GM18499 (cell line): Measurements from ENCODE around the gene C14orf180.

ENCODE experiments used
- ATAC-seq: cut with Tn5 transposase; IDR thresholded peaks from one replicate; pipeline ENCODE4 v1.9.1; 2021; ENCODE audit warnings: moderate number of reproducible peaks; ENCODE audit not compliant: insufficient read depth, unreplicated experiment

Gene C14orf180

DNA sequence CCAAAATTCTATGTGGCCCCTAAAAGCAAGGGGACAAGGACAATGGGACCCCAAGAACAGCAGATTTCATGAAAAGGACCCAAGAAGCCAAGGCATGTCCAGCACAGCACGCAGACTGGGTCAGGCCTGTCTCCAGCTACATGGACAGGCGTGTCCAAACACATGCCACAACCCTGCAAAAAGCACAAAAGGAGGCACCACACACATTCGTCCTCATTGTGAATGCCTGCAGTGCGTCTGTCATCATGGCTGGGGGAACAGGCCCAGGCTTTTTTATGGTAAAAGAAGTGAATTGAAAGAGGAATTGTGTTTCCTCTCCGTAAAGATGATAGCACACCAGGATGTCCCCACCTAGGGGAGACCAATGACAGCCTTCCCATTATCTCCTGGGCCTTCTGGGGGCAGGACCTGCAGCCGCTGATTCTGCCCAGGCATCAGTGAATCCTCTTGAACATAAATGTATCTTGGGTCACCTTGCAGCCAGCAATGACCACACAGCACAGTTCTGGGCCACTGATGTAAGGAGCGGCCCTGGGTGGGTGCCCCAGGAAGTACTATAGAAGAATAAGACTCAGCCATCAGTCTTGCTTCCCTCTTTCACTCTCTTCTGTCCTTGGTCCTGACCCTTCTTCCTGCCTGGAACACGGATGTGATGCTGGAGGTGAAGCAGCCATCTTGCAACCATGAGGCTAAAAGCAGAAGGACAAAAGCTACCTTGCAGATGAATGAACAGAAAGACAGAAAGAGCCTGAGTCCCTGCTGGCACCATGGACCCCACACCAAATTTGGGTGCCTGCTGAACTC lies 29.8 kb upstream of the C14orf180 start:
- ATAC-seq = no peak

GRCh38 chr14:104550340-104550860 lies 29.2 kb upstream of the C14orf180 start:
- no peak for ATAC-seq

- ATAC-seq = no peak
Observed at GRCh38 chr14:104550861-104551728, 28.5 kb upstream of the C14orf180 start.

DNA sequence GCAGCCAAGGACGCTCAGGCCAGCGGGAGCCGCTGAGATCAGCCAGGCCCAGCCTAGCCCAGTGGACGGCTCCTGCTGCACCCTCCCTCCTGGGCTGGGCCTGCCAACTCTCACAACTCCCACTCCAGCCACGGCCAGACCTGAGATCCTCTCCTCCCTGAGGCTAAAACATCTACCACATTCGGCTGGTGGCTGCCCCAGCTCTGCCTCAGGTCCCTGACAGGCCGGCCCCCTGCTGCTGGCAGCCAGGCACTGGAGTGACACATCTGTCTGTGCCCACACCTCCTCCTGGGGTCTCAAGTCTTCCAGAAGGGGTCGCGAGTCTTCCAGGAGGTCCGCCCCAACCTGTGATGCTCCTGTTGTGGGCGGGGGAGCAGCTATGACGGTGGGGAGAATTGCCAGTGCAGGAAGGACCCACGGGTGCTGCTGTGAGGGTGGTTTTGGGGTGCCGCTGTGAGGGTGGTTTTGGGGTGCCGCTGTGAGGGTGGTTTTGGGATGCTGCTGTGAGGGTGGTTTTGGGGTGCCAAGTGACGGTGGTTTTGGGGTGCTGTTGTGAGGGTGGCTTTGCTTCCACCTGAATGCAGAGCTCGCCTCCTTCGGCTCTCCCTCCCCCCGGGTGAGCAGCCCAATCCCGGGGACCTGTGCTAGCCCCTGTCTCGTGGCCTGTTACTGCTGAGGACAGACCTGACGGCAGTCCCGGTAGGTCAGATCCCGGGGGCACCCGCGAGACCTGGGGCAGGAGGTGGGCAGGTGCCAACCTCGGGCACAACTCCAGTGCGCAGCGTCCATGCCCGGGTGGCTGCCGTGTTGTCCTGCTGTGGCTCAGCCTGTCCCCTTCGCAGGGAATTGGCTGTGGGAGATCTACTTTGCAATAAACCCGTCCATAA lies 27.5 kb upstream of the C14orf180 start:
- no peak for ATAC-seq

- no peak for ATAC-seq
Observed at GRCh38 chr14:104552738-104553125, 26.8 kb upstream of the C14orf180 start.

- ATAC-seq = no peak
Observed at GRCh38 chr14:104553166-104554087, 26.1 kb upstream of the C14orf180 start.

DNA sequence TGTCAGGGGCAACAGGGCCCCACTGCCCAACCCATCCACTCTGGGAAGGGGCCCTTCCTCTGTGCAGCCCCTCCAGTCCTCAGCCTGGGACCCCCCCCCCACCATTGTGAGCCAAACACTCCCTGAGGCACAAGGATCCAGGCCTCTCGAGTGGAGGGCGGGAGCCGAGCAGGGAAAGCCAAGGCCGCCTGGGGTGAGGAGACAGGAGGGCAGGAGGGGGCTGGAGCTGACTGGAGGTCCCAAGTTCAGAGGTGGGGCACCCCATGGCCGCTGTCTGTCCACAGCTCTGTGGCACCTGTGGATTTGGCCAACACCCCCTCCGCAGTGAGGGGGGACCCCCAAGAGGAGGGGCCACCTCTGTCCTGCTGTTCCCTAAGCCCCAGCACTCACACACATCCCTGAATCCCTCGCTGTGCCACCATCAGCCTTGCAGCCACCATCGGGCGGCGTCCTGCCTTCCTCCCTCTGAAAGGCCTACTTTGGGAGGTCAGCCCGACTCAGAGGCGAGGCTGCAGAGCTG lies 25.4 kb upstream of the C14orf180 start:
- no peak for ATAC-seq

GRCh38 chr14:104554608-104555429 lies 24.7 kb upstream of the C14orf180 start:
- ATAC-seq = no peak

DNA sequence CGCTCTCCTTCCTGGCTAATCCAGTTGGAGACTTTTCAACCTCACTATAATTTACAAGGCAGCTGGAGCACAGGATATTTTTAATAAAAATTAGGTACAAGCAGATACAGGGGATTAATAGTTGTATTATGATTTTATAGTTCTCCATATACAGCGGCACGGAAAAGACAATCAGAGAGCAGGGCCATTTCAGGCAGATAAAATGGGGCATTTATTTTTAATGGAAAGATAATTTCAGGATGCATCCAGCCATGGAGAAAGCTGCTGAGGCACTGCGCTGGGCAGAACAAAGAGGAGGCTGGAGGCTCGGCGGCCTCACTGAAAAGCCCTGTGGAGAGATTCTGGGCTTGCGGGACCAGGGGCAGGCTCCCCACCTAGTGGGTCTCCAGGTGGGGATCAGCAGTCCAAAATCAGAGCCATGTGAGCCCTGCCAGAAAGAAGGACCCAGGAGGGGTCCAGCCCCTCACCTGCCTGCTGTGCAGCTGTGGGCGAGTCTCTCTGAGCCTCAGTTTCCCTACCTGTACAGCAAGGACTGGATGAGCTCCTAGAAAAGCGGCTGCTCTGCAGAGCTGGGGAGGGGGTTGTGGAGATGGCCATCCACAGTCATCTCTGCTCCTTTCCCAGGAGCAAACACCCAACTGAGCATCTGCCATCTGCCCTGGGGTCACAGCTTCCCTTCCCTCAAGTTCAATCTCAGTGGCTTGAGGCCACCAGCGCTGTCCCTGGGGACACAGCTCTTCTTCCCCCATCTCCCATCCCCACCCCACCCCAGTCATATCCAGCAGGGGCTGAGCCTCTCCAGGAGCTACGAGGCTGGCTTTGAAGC lies 23.9 kb upstream of the C14orf180 start:
- no peak for ATAC-seq

DNA sequence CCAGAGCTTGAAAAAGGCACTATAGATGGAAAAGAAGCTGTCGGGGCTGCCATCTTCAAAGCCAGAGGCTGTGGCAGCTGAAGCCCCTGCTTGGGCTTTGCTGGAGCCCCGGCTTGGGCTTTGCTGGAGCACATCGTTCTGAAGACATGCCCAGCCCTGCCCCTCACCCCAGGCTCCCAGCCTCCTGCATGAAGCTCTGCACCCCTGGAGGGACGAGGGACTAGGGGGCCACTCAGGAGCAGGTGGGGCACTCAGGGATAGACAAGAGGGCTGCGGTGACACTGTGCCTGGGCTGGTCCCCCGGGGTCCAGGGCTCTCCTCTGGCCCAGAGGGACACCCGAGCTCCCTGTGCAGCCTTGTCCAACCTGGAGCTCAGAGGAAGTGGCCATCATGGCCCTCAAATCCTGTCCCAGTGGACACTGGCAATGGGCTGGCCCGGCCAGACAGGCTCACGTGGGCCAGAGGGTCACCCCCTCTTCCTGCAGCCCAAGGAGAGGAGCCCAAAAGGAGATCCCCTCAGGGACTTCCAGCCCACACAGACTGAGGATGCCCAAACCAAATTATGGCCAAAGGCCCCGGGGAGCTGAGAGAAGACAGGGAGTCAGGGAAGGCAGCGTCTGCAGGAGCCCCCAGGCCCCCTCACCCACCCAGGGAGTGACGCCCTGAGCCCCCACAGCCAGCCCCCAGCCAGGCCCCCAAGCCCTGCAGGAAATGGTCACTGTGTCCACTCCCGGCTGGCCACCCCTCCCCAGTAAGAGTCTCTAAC lies 23.1 kb upstream of the C14orf180 start:
- ATAC-seq = no peak

DNA sequence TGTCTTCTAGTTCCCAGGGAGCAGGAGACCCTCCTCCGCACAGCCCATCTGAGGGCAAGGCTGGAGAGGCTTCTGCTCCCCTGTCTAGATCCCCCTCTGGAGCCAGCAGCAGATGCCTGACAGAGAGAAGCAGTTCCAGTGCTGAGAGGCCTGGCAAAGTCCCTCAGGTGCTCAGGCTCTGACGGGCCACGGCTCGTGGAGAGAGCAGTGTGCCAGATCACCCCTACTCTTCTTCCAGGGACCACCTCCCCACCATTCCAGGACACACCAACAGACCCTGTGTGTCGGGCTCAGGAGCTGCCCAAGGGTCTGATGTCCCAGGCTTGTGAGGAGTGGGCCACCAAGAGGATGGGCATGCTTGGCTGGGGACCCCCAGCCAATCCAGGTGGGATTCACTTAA lies 22.5 kb upstream of the C14orf180 start:
- ATAC-seq = no peak

DNA sequence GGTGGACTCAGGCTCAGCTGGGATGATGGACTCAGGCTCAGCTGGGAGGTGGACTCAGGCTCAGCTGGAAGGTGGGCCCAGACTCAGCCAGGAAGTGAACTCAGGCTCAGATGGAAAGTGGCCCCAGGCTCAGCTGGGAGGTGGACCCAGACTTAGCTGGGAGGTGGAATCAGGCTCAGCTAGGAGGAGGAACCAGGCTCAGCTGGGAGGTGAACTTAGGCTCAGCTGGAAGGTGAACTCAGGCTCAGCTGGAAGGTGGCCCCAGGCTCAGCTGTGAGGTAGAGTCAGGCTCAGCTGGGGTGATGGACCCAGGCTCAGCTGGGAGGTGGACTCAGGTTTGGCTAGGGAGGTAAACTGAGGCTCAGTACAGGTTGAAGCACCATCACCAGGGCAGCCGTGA lies 21.8 kb upstream of the C14orf180 start:
- ATAC-seq = no peak

GRCh38 chr14:104558231-104559027 lies 21.1 kb upstream of the C14orf180 start:
- ATAC-seq = no peak

DNA sequence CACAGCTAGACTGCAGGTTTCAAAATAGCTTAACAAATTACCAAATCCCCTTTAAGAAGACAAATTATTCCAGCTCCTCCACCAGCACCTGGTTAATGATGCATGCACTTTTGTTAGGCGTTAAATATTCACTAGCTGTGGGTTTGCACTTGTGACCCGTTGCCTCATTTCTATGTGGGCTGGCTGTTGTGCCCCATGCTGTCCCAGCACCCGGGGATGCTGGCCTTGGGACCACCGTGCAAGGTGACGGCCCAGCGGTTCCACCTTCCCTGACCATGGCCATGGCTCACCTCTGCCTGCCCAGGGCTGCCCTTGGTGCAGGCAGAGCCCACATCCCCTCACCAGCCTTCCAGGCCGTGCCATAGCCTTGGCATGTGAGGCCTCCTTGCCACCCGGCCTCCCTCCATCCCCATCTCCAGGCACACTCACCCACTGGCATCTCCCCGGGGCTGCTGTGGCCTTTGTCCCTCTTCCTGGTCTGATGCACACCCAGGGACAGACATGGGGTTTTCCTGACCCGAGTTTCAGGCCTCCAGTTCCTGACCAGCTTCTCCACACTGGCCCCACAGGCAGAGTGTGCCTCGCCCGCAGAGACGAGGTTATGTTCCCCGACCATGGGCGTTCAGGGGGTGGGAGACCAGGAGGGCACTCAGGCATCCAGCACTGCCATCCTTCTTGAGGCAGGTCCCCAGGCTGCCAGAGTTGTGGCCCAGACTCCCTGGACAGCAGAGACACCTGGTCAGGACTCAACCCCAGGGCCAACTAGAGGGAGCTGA lies 20.3 kb upstream of the C14orf180 start:
- ATAC-seq = no peak
